SK-N-SH treated with all-trans-retinoic acid at 6 μM for 48 hours (cell line): ENCODE data around the gene KCNH2.

Experiments
- ATAC-seq: fragments of 200-7000 bp; cut with Tn5 transposase; 3 replicates; pipeline ENCODE4 v1.9.1; 2020; ENCODE audit warnings: mild to moderate bottlenecking, moderate library complexity
- ARNTL ChIP-seq: fragments of 450-650 bp; formaldehyde crosslinking; IDR thresholded peaks from 2 replicates; pipeline ENCODE4 v1.5.0; 2020; ENCODE audit warnings: low read depth, mild to moderate bottlenecking, moderate library complexity, borderline replicate concordance
- BACH2 ChIP-seq: fragments of 250-450 bp; sonication (Bioruptor Pico); IDR thresholded peaks from 2 replicates; pipeline ENCODE4 v1.9.0; 2021; ENCODE audit warnings: mild to moderate bottlenecking, borderline replicate concordance
- CREB5 ChIP-seq: fragments of 250-450 bp; sonication (Bioruptor Pico); IDR thresholded peaks from 2 replicates; pipeline ENCODE4 v1.5.1; 2020; ENCODE audit warnings: low read depth, mild to moderate bottlenecking, moderate library complexity
- CSDC2 ChIP-seq: fragments of 250-450 bp; sonication (Bioruptor Pico); IDR thresholded peaks from 2 replicates; pipeline ENCODE4 v1.5.0; 2020; ENCODE audit warnings: mild to moderate bottlenecking, moderate library complexity
- CSRNP3 ChIP-seq: fragments of 250-450 bp; sonication (Bioruptor Pico); IDR thresholded peaks from 2 replicates; pipeline ENCODE4 v1.5.1; 2021; ENCODE audit warnings: mild to moderate bottlenecking, moderate library complexity
- GLIS3 ChIP-seq: fragments of 250-450 bp; sonication (Bioruptor Pico); IDR thresholded peaks from 2 replicates; pipeline ENCODE4 v1.5.0; 2020; ENCODE audit warnings: mild to moderate bottlenecking, moderate library complexity
- ISL1 ChIP-seq: fragments of 250-450 bp; sonication (Bioruptor Pico); IDR thresholded peaks from 2 replicates; pipeline ENCODE4 v2.1.2; 2022; ENCODE audit warnings: mild to moderate bottlenecking, moderate library complexity
- OSR1 ChIP-seq: fragments of 250-450 bp; sonication (Bioruptor Pico); IDR thresholded peaks from 2 replicates; pipeline ENCODE4 v1.8.0; 2022; ENCODE audit warnings: moderate library complexity, mild to moderate bottlenecking, inconsistent platforms
- PATZ1 ChIP-seq: fragments of 250-450 bp; sonication (Bioruptor Pico); IDR thresholded peaks from 2 replicates; pipeline ENCODE4 v1.8.0; 2020; ENCODE audit warnings: mild to moderate bottlenecking, moderate library complexity, borderline replicate concordance
- POU6F1 ChIP-seq: fragments of 250-450 bp; sonication (Bioruptor Pico); IDR thresholded peaks from 2 replicates; pipeline ENCODE4 v1.8.0; 2021; ENCODE audit warnings: low read depth, mild to moderate bottlenecking, moderate library complexity, borderline replicate concordance
- PPARA ChIP-seq: fragments of 250-450 bp; sonication (Bioruptor Pico); IDR thresholded peaks from 2 replicates; pipeline ENCODE4 v1.5.0; 2020; ENCODE audit warnings: mild to moderate bottlenecking, borderline replicate concordance
- RARB ChIP-seq: fragments of 250-450 bp; sonication (Bioruptor Pico); IDR thresholded peaks from 2 replicates; pipeline ENCODE4 v1.8.0; 2021; ENCODE audit warnings: mild to moderate bottlenecking, moderate library complexity
- SNAI2 ChIP-seq: fragments of 250-450 bp; sonication (Bioruptor Pico); IDR thresholded peaks from 2 replicates; pipeline ENCODE4 v1.5.0; 2020; ENCODE audit warnings: mild to moderate bottlenecking, moderate library complexity
- TCF4 ChIP-seq: fragments of 250-450 bp; sonication (Bioruptor Pico); IDR thresholded peaks from 2 replicates; pipeline ENCODE4 v1.8.0; 2021; ENCODE audit warnings: mild to moderate bottlenecking, moderate library complexity, borderline replicate concordance
- TOX ChIP-seq: fragments of 250-450 bp; sonication (Bioruptor Pico); IDR thresholded peaks from 2 replicates; pipeline ENCODE4 v1.8.0; 2021; ENCODE audit warnings: mild to moderate bottlenecking, moderate library complexity, borderline replicate concordance
- ZC3H10 ChIP-seq: fragments of 250-450 bp; sonication (Bioruptor Pico); IDR thresholded peaks from 2 replicates; pipeline ENCODE4 v1.5.1; 2021; ENCODE audit warnings: mild to moderate bottlenecking, moderate library complexity
- ZFP3 ChIP-seq: fragments of 250-450 bp; sonication (Bioruptor Pico); IDR thresholded peaks from 2 replicates; pipeline ENCODE4 v1.5.0; 2020; ENCODE audit warnings: mild to moderate bottlenecking, moderate library complexity
- ZFP30 ChIP-seq: fragments of 450-650 bp; formaldehyde crosslinking; IDR thresholded peaks from 2 replicates; pipeline ENCODE4 v1.5.0; 2022; ENCODE audit warnings: mild to moderate bottlenecking, moderate library complexity
- ZNF565 ChIP-seq: fragments of 450-650 bp; formaldehyde crosslinking; conservative IDR thresholded peaks from 2 replicates; pipeline ENCODE4 v1.5.0; 2020; ENCODE audit warnings: low read depth, mild to moderate bottlenecking, moderate library complexity
- ZNF70 ChIP-seq: fragments of 450-650 bp; formaldehyde crosslinking; IDR thresholded peaks from 2 replicates; pipeline ENCODE4 v1.5.0; 2020; ENCODE audit warnings: mild to moderate bottlenecking, moderate library complexity
- ZNF8 ChIP-seq: fragments of 450-650 bp; formaldehyde crosslinking; IDR thresholded peaks from 2 replicates; pipeline ENCODE4 v1.5.0; 2020; ENCODE audit warnings: mild to moderate bottlenecking, moderate library complexity

KCNH2 gene

GRCh38 chr7:150968734-150969372, 9.3 kb downstream of the KCNH2 start:
- ATAC-seq, result no peak
- TF ChIP-seq CSDC2 (no peak), ZFP30 (CRISPR knock-in tag) (no peak), PATZ1 (CRISPR knock-in tag) (no peak), PPARA (CRISPR knock-in tag) (no peak), POU6F1 (no peak), BACH2 (CRISPR knock-in tag) (no peak), SNAI2 (CRISPR knock-in tag) (no peak), ZNF565 (CRISPR knock-in tag) (no peak), GLIS3 (CRISPR knock-in tag) (no peak), OSR1 (CRISPR knock-in tag) (no peak), ZC3H10 (CRISPR knock-in tag) (no peak), CSRNP3 (CRISPR knock-in tag) (no peak), TCF4 (CRISPR knock-in tag) (no peak)

GRCh38 chr7:150968056-150968733, 9.9 kb downstream of the KCNH2 start:
- no peak for ATAC-seq
- TF ChIP-seq SNAI2 (CRISPR knock-in tag), result no peak
- TF ChIP-seq ZFP30 (CRISPR knock-in tag), result no peak
- no peak for TF ChIP-seq ZNF70 (CRISPR knock-in tag)
- TF ChIP-seq PATZ1 (CRISPR knock-in tag), result no peak
- no peak for TF ChIP-seq ZC3H10 (CRISPR knock-in tag)
- no peak for TF ChIP-seq ARNTL (CRISPR knock-in tag)
- no peak for TF ChIP-seq TOX (CRISPR knock-in tag)

GRCh38 chr7:150967349-150967748, 10.8 kb downstream of the KCNH2 start:
- ATAC-seq, result no peak
- TF ChIP-seq ISL1 (CRISPR knock-in tag), result no peak
- TF ChIP-seq POU6F1, result no peak
- no peak for TF ChIP-seq BACH2 (CRISPR knock-in tag)
- TF ChIP-seq ZNF8 (CRISPR knock-in tag), result no peak
- no peak for TF ChIP-seq RARB
- TF ChIP-seq PPARA (CRISPR knock-in tag), result no peak
- no peak for TF ChIP-seq ZFP30 (CRISPR knock-in tag)
- no peak for TF ChIP-seq PATZ1 (CRISPR knock-in tag)
- TF ChIP-seq OSR1 (CRISPR knock-in tag), result no peak
- TF ChIP-seq ZNF565 (CRISPR knock-in tag), result no peak
- no peak for TF ChIP-seq ZFP3 (CRISPR knock-in tag)
- TF ChIP-seq TOX (CRISPR knock-in tag), result no peak
- TF ChIP-seq CREB5 (CRISPR knock-in tag), result no peak
- no peak for TF ChIP-seq ARNTL (CRISPR knock-in tag)
- TF ChIP-seq TCF4 (CRISPR knock-in tag), result no peak
